ELF-1 (cell line): ENCODE results near the gene PTPRCAP.

Source experiments
- DNase-seq: peaks from one replicate; pipeline ENCODE4 v3.0.0-alpha.2; 2016; ENCODE audit warnings: low read depth, low spot score

Gene PTPRCAP

GRCh38 chr11:67396587-67397389 lies 40.7 kb downstream of the PTPRCAP start:
- peak; percentile 53 for DNase-seq

DNA sequence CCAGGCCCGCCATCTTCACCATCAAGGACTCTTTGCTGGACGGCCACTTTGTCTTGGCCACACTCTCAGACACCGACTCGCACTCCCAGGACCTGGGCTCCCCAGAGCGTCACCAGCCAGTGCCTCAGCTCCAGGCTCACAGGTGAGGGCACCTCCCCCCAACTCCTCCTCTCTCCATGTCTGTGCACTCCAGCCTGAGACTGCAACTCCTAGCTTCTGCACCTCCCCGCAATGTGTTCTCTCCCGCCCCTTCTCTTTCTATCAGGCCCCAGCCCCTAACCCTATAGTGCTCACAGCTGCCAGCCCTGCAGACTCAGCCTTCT lies 41.3 kb downstream of the PTPRCAP start:
- no peak for DNase-seq

DNA sequence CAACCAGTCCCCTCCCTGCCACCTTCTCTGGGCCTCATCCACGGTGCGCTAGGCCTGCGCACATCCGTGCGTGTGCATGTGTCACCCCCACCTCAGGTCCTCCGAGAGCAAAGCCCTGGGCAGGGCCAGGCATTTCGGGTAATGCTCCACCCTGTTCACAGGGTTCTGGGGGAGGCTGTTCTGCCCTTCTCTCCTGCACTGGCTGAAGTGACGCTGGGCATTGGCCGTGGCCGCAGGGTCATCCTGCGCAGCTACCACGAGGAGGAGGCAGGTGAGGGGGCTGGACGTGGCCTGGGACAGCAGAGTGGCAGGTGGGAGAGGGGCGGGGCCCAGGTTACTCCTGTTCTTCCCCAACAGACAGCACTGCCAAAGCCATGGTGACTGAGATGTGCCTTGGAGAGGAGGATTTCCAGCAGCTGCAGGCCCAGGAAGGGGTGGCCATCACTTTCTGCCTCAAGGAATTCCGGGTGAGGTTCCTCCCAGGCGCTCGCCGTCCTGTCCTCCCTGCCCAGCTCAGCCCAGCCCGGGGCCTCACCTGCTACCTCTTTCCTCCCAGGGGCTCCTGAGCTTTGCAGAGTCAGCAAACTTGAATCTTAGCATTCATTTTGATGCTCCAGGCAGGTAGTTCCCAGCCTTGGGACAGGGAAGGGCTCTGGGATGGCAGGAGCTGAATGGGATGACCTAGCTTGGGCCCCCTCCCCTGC lies 41.8 kb downstream of the PTPRCAP start:
- no peak for DNase-seq

DNA sequence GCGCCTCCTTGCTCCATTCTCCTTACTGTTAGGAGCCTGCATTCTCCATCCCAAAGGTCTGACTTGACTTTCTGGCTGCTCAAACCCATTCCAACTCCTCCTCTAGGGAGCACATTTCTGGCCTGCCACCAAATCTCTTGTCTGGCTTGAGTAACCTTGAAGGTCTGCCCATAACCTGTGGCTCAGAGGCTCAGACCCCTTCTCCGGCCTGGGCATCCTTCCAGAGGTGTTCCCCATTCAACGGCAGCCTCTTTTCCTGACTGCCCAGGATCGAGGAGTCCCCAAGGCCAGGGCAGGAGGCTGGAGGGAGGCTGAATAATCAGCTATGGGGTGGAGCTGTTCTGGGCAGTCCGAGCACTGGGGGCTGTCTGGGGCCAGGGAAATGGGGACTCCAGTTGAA lies 43.5 kb downstream of the PTPRCAP start:
- DNase-seq: no peak

DNA sequence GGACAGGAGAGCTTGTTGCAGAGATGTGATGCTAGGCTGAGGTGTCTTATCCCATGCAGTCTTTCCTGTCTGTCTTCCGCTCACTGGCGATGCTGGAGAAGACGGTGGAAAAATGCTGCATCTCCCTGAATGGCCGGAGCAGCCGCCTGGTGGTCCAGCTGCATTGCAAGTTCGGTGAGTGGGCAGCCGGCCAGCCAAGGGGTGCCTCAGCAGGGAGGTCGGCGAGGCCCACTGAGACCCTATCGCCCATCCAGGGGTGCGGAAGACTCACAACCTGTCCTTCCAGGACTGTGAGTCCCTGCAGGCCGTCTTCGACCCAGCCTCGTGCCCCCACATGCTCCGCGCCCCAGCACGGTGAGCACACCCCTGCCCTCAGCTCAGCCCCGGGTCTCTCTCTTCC lies 44.0 kb downstream of the PTPRCAP start:
- DNase-seq: no peak

DNA sequence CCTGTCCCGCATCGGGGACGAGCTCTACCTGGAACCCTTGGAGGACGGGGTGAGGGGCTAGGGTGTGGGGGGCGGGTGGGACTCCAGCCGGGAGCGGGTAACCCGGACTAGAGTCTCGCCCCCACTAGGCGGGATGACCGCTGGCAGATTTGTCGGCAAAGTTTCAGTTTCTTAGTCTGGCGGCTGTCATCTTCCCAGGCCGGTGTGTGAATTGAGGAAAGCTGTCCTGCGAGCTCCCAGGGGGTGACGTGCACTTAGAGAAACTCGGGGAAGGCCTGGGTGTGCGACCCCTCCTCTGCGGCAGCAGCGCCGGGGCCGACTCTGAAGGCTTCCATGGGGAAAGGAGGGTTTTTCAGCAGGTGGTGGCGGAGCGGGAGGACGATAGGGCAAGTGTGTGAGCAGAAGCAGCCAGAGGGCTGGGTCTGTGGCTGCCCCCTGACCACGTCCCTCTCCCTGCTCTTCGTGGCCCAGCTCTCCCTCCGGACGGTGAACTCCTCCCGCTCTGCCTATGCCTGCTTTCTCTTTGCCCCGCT lies 45.2 kb downstream of the PTPRCAP start:
- DNase-seq: no peak

DNA sequence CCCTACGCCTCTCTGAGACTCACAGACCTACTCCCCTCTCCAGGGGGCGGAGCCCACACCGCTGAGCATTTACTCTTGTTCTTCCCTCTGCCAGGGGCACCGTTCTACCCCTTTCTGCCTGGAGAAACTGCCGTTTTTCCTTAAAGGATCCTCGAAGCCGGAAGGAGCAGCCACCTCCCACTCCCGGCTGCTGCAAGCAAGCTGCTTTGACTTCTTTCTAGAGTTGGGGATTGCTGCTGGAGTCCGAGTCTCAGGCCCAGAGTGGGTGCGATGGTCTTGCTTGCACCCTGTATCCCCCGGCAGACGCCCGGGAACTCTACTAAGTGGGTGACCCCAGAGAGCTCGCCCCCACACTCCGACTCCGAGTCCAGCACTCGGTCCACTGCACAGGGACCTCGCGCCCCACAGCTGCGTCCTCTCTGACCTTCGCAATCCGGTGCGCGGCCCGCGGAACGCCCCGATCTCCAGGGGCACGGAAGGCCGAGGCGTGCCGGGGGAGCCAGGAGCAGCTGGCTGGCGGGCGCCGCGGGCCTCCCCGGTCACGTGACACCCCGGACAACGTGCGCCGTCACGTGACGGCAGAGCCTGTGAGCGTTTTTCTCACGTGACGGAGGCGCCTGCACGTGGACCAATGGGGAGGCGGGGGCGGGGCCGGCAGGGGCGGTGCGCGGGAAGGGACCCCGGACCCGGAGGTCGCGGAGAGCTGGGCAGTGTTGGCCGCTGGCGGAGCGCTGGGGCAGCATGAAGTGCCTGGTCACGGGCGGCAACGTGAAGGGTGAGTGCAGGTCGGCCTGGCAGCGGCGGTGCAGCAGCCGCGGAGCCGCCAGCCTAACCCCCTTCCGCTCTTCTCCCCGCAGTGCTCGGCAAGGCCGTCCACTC lies 45.9 kb downstream of the PTPRCAP start, which contains the start of gene RAD9A:
TSS of gene RAD9A (plus strand) at position 683 of the 879 bp plus-strand sequence. CDS start at position 742, 59 bp downstream.
- DNase-seq: peak; percentile 95

GRCh38 chr11:67390947-67391303 lies 46.6 kb downstream of the PTPRCAP start:
- DNase-seq: no peak

DNA sequence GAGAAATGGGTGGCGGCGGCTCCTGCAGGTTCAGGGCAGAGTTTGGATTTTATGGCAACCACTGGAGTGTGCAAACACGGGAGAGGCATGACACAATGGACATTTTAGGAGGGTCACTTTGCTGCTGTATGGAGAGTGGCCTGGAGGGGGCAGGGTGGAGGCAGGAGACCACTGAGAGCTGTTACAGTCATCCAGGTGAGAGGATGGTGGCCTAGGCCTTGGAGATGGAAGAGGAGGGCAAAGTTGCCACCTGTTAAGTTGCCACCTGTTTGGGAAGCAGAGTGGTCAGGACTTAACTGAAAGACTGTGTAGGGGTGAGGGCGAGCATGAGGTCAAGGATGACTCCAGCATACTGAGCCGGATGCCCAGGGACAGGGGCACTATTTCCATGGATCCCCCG lies 48.0 kb downstream of the PTPRCAP start:
- DNase-seq: peak; percentile 76

DNA sequence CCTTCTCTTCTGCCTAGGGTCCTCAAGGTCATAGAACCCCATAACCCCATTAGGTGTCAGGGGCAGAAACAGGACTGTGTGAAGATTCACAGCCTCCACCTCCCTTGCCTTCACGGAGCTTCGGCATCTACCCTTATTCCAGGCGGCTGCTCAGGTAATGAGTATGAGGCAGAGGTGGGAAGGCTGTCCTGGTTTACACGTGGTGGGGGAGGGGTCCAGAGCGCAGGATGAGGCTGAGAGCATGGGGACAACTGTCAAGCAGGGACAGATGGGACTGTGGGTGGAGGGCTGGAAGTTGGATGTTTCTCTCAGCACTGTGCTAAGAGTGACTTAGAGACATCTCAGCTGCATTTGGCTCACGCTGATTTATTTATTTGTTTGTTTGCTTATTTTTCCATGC lies 50.0 kb downstream of the PTPRCAP start:
- DNase-seq: no peak

DNA sequence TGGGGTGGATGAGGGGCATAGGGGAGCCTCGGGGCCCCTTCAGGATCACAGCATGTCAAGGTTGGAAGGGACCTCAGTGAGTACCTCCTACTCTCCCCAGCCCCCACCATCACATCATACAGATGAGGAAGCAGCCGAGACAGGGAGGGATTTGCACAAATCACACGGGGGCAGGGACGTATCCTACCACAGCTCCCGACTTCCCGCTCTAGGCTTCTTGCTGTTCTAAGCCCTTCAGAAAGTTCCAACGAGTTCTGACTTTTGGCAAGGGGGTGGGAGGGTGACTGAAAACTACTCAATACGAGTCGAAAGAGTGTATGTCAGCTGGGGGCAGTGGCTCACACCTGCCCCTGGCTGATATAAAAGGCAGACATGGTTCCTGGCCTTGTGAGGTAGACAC lies 50.4 kb downstream of the PTPRCAP start:
- DNase-seq: no peak
